Kidney (tissue), 14 donors: Measurements from ENCODE around the gene DLG4. TPM values are rescaled to one million over a fixed set of nuclear protein-coding genes. Genes with fewer than 3 reads are reported as not detected.

Source experiments
- DNase-seq, 5 donors: peaks; one replicate each; pipeline ENCODE4 v3.0.0-alpha.2; 2013 to 2020
- FAIRE-seq: peaks from 2 replicates; lab custom pipeline; 2012; peaks lifted over from hg19 to GRCh38; lab: Jason Lieb, UNC
- H3K27ac ChIP-seq, 2 donors: one replicate each; pipeline ENCODE4 v1.7.0; 2013; ENCODE audit warnings: low read depth in 2 of 2, low read length in 2 of 2, inconsistent platforms in 1 of 2
- H3K27me3 ChIP-seq: one replicate; pipeline ENCODE4 v1.7.1; 2013; ENCODE audit warnings: low read length, inconsistent platforms; ENCODE audit not compliant: control insufficient read depth, insufficient read depth
- H3K36me3 ChIP-seq, 3 donors: one replicate each; pipeline versions ENCODE4 v1.7.0 to v1.7.1; 2013; ENCODE audit warnings: low read length in 3 of 3, control low read depth in 1 of 3, inconsistent platforms in 1 of 3; ENCODE audit not compliant: insufficient read depth in 3 of 3, control insufficient read depth in 2 of 3
- H3K4me1 ChIP-seq, 3 donors: one replicate each; pipeline versions ENCODE4 v1.7.0 to v1.7.1; 2013; ENCODE audit warnings: low read length in 3 of 3, inconsistent platforms in 1 of 3, low read depth in 1 of 3; ENCODE audit not compliant: control insufficient read depth in 2 of 3, insufficient read depth in 2 of 3
- H3K4me3 ChIP-seq, 3 donors: one replicate each; pipeline versions ENCODE4 v1.7.0 to v1.8.1; 2013; ENCODE audit warnings: low read length in 3 of 3, control low read depth in 1 of 3, inconsistent platforms in 1 of 3
- H3K9ac ChIP-seq, 3 donors: one replicate each; pipeline versions ENCODE4 v1.7.0 to v1.7.1; 2013; ENCODE audit warnings: low read length in 3 of 3, control low read depth in 1 of 3, inconsistent platforms in 1 of 3
- H3K9me3 ChIP-seq, 3 donors: one replicate each; pipeline versions ENCODE4 v1.7.0 to v1.7.1; 2013; ENCODE audit warnings: low read length in 3 of 3, control low read depth in 1 of 3, inconsistent platforms in 1 of 3; ENCODE audit not compliant: control insufficient read depth in 2 of 3, insufficient read depth in 1 of 3
- intact Hi-C: fragments of 100-400 bp; cut with DNase I; formaldehyde crosslinking; loops from one replicate; pipeline ENCODE4 v1.11.1; 2022
- polyA plus RNA-seq: library from polyadenylated mRNA; stranded (reverse); fragments of 350-450 nt; fragmentation: Illumina TruSeq; extraction: RNeasy Lipid Tissue Mini Kit (QIAGEN cat#74804); gene quantifications from one replicate; pipeline ENCODE4 v1.2.3, GENCODE V29; 2014; ENCODE audit warnings: low read depth, low replicate concordance; ENCODE audit not compliant: insufficient read depth
- total RNA-seq: library from RNA; stranded (reverse); fragmentation: NEBNext Ultra II Directional; extraction: Animal tissue kit (Norgen Biotek cat#: 25700); gene quantifications from one replicate; pipeline ENCODE4 v1.2.1, GENCODE V29; 2021
- TF ChIP-seq, protein P1 (sequence below): IDR thresholded peaks from 3 replicates; pipeline ENCODE4 v1.5.1; 2012; ENCODE audit warnings: mild to moderate bottlenecking, moderate library complexity, borderline replicate concordance; ENCODE audit not compliant: insufficient read depth; ENCODE audit errors: extremely low read depth
- donor health status: control.
- donor health status: control.
- donor health status: control.
- donor health status: control.
- donor health status: control.
- donor health status: DM: yes; HTN: yes; CAD: no.
- donor health status: Normal renal cell carcinoma (clear cell type).

DLG4 gene
- total and polyA plus RNA-seq, 2 donors from 2014 or later: 6.6 to 18.9 TPM

GRCh38 chr17:7226721-7227710 is 7.4 kb upstream of the DLG4 start:
- TF ChIP-seq, protein P1, sequence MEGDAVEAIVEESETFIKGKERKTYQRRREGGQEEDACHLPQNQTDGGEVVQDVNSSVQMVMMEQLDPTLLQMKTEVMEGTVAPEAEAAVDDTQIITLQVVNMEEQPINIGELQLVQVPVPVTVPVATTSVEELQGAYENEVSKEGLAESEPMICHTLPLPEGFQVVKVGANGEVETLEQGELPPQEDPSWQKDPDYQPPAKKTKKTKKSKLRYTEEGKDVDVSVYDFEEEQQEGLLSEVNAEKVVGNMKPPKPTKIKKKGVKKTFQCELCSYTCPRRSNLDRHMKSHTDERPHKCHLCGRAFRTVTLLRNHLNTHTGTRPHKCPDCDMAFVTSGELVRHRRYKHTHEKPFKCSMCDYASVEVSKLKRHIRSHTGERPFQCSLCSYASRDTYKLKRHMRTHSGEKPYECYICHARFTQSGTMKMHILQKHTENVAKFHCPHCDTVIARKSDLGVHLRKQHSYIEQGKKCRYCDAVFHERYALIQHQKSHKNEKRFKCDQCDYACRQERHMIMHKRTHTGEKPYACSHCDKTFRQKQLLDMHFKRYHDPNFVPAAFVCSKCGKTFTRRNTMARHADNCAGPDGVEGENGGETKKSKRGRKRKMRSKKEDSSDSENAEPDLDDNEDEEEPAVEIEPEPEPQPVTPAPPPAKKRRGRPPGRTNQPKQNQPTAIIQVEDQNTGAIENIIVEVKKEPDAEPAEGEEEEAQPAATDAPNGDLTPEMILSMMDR: no peak
- DNase-seq (peak in 2 of 5 donors; percentile 35 to 75), FAIRE-seq (no peak)
- Histone ChIP-seq H3K27ac (peak overlapping the region; percentile 18 to 34), H3K4me1 (peaks cover 0 to 16% (median 2%) of the 10 kb centered on the region in 3 donors), H3K27me3 (no peaks in the 10 kb centered on the region), H3K9me3 (no peaks in the 10 kb centered on the region), H3K36me3 (peaks cover 5 to 68% (median 40%) of the 10 kb centered on the region in 3 donors), H3K4me3 (no peak overlapping the region), H3K9ac (no peak overlapping the region)
- intact Hi-C loops: no loop called here

DNA sequence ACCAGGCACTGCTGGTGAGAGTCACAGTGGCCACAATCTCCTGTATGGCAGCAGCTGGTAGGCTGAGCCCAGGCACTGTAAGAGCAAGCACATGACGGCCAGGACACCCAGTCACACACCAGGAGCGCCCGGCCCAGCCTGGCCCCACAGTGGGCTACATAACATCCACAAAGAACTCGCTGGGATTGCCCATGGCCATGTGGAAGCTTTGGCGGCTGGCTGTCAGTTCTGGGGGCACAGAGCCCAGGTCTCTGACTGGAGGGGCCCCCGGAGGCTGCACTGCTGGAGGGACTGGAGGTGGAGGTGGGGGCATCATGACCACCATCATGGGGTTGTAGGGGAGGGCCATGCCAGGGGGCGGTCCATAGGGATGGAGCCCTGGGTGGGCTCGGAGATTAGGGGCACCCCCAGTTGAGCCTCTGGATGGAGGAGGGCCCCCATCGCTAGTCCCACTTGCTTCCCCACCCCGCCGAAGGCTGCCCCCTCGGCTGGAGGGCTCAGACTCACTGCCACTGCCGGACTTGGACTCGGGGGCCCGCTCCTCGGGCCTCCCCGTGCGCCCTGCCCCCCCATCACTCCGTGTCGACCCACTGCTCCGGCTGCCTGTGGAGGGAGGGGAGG is 6.2 kb upstream of the DLG4 start:
- Histone ChIP-seq H3K27ac (no peak overlapping the region), H3K27me3 (no peaks in the 10 kb centered on the region), H3K4me3 (no peak overlapping the region), H3K9me3 (no peaks in the 10 kb centered on the region), H3K36me3 (peaks cover 5 to 75% (median 46%) of the 10 kb centered on the region in 3 donors), H3K4me1 (peaks cover 0 to 28% (median 12%) of the 10 kb centered on the region in 3 donors), H3K9ac (no peak overlapping the region)
- DNase-seq (peak in 2 of 5 donors; percentile 38 to 66), FAIRE-seq (no peak)
- TF ChIP-seq, protein P1: no peak
- intact Hi-C loops: no loop called here

GRCh38 chr17:7224661-7225111 is 5.0 kb upstream of the DLG4 start:
- DNase-seq: peak in 1 of 5 donors; percentile 64
- Histone ChIP-seq H3K27ac (no peak overlapping the region), H3K9ac (no peak overlapping the region), H3K27me3 (no peaks in the 10 kb centered on the region), H3K9me3 (no peaks in the 10 kb centered on the region), H3K4me1 (peaks cover 0 to 34% (median 17%) of the 10 kb centered on the region in 3 donors), H3K36me3 (peaks cover 5 to 68% (median 47%) of the 10 kb centered on the region in 3 donors), H3K4me3 (no peak overlapping the region)
- TF ChIP-seq, protein P1: no peak
- no peak for FAIRE-seq
- intact Hi-C loops: no loop called here
